Measurements from ENCODE around the gene DUSP10.
A peak's percentile ranks its signal among the peaks of the same experiment; 100 is the strongest.

Gene DUSP10

GRCh38 chr1:221760911-221761310 is 19.0 kb upstream of the DUSP10 start:
- DNase-seq (ENCODE audit: low read depth, low spot score), result no peak
- ChIA-PET CTCF (no interaction called here), POLR2A (no interaction called here)
- no peak for TF ChIP-seq CTCF (IDR thresholded peaks at IDR 0.05; ENCODE audit: insufficient read depth, low read length, missing control alignments)
- no peak overlapping the region for H3K4me3 ChIP-seq (ENCODE audit: low read depth, low read length)

- peak; percentile 21 for DNase-seq (ENCODE audit: low read depth, low spot score)
- no peak for TF ChIP-seq CTCF (IDR thresholded peaks at IDR 0.05; ENCODE audit: insufficient read depth, low read length, missing control alignments)
- ChIA-PET POLR2A (interaction anchor here (1.3 kb wide), 1 partner anchor 18 kb away, joined by 3 read pairs; the partner anchor contains the start of gene DUSP10), CTCF (interaction anchor here (1.1 kb wide), 1 partner anchor 250 kb away, joined by 3 read pairs; no protein-coding TSS in a partner anchor)
- H3K4me3 ChIP-seq (ENCODE audit: low read depth, low read length), result no peak overlapping the region
These were observed 17.5 kb upstream of the DUSP10 start for GRCh38 chr1:221759436-221759835.

- TF ChIP-seq CTCF (IDR thresholded peaks at IDR 0.05; ENCODE audit: insufficient read depth, low read length, missing control alignments), result no peak
- ChIA-PET POLR2A (interaction anchor here (1.3 kb wide), 1 partner anchor 17 kb away, joined by 3 read pairs; the partner anchor contains the start of gene DUSP10), CTCF (interaction anchor here (1.8 kb wide), 1 partner anchor 697 kb away, joined by 4 read pairs; no protein-coding TSS in a partner anchor)
- H3K4me3 ChIP-seq (ENCODE audit: low read depth, low read length), result no peak overlapping the region
- DNase-seq (ENCODE audit: low read depth, low spot score), result no peak
These were observed 16.6 kb upstream of the DUSP10 start for GRCh38 chr1:221758455-221758854.

GRCh38 chr1:221756830-221757551 is 15.1 kb upstream of the DUSP10 start:
- ChIA-PET POLR2A (no interaction called here), CTCF (interaction anchor here (1.5 to 1.8 kb wide), 2 partner anchors 14 to 699 kb away, joined by 4 read pairs; no protein-coding TSS in a partner anchor)
- no peak for DNase-seq (ENCODE audit: low read depth, low spot score)
- TF ChIP-seq CTCF (IDR thresholded peaks at IDR 0.05; ENCODE audit: insufficient read depth, low read length, missing control alignments), result no peak
- H3K4me3 ChIP-seq (ENCODE audit: low read depth, low read length), result no peak overlapping the region

GRCh38 chr1:221753828-221754188 is 11.9 kb upstream of the DUSP10 start:
- no peak for TF ChIP-seq CTCF (IDR thresholded peaks at IDR 0.05; ENCODE audit: insufficient read depth, low read length, missing control alignments)
- ChIA-PET CTCF (no interaction called here), POLR2A (no interaction called here)
- H3K4me3 ChIP-seq (ENCODE audit: low read depth, low read length), result no peak overlapping the region
- no peak for DNase-seq (ENCODE audit: low read depth, low spot score)

- CTCF ChIA-PET, result no interaction called here
- POLR2A ChIA-PET, result no interaction called here
- no peak for DNase-seq (ENCODE audit: low read depth, low spot score)
These were observed 9.5 kb upstream of the DUSP10 start for GRCh38 chr1:221751226-221751887.

More at GRCh38 chr1:221751226-221751887, 9.5 kb upstream of the DUSP10 start:
- H3K4me3 ChIP-seq (ENCODE audit: low read depth, low read length), result no peak overlapping the region
- TF ChIP-seq CTCF (IDR thresholded peaks at IDR 0.05; ENCODE audit: insufficient read depth, low read length, missing control alignments), result no peak
